ENCODE measurements around the gene L3MBTL2.

The L3MBTL2 gene

GRCh38 chr22:41280065-41280464 is 75.0 kb downstream of the L3MBTL2 start:
- DNase-seq: no peak

- DNase-seq: no peak
These were observed 75.7 kb downstream of the L3MBTL2 start for GRCh38 chr22:41280854-41281253.

Measured in NCI-H524 treated with DMSO at 0.1 percent for 48 hours (cell line).